GM18867 (cell line): ENCODE measurements around the gene OOSP4A.
"Not testable (repeated sequence)": the region's sequence is repeated elsewhere in the genome, so short reads cannot be mapped to it uniquely, and the experiment has no call there.

Experiments
- ATAC-seq: cut with Tn5 transposase; IDR thresholded peaks from one replicate; pipeline ENCODE4 v1.9.1; 2021; ENCODE audit warnings: mild to moderate bottlenecking, moderate library complexity; ENCODE audit not compliant: unreplicated experiment

The OOSP4A gene

GRCh38 chr11:59973097-59973496, 9.3 kb downstream of the OOSP4A start:
- ATAC-seq = no peak

GRCh38 chr11:59981106-59981770, 17.4 kb downstream of the OOSP4A start:
- no peak for ATAC-seq

GRCh38 chr11:59982037-59982436, 18.2 kb downstream of the OOSP4A start:
- ATAC-seq = not testable (repeated sequence)

- ATAC-seq = no peak
Observed at GRCh38 chr11:59983212-59983611, 19.4 kb downstream of the OOSP4A start.

- ATAC-seq = no peak
Observed at GRCh38 chr11:59984368-59984767, 20.5 kb downstream of the OOSP4A start.

- no peak for ATAC-seq
Observed at GRCh38 chr11:59990421-59990820, 26.6 kb downstream of the OOSP4A start.

GRCh38 chr11:59992425-59992824, 28.6 kb downstream of the OOSP4A start:
- ATAC-seq = no peak

- ATAC-seq = no peak
Observed at GRCh38 chr11:59997800-59998199, 34.0 kb downstream of the OOSP4A start.

GRCh38 chr11:59999691-60000090, 35.9 kb downstream of the OOSP4A start:
- ATAC-seq = no peak

GRCh38 chr11:60003729-60004128, 39.9 kb downstream of the OOSP4A start:
- ATAC-seq = no peak

- ATAC-seq = no peak
Observed at GRCh38 chr11:60005360-60005759, 41.5 kb downstream of the OOSP4A start.

GRCh38 chr11:60016881-60017280, 53.0 kb downstream of the OOSP4A start, which contains the start of gene OOSP4B:
TSS of gene OOSP4B (plus strand) at chr11:60017181.
- no peak for ATAC-seq

GRCh38 chr11:60018058-60018457, 54.2 kb downstream of the OOSP4A start:
- ATAC-seq = no peak
